Naive B cell (primary cell): Measurements from ENCODE around the gene PHC2. TPM values are rescaled to one million over a fixed set of nuclear protein-coding genes. Genes with fewer than 3 reads are reported as not detected.

ENCODE experiments used
- ATAC-seq, 2 donors: fragments of 150-1000 bp; cut with Tn5 transposase; 2 replicates each; pipeline ENCODE4 v1.10.0; 2021; ENCODE audit warnings: low read depth in 2 of 2, mild to moderate bottlenecking in 2 of 2, moderate library complexity in 2 of 2
- DNase-seq: peaks from one replicate; pipeline ENCODE4 v3.0.0; 2022
- H3K27ac Mint-ChIP-seq, 6 donors: one replicate each; pipeline ENCODE4 v1.8.0; 2020 to 2022; ENCODE audit warnings: mild to moderate bottlenecking in 6 of 6, mixed read lengths in 6 of 6, moderate library complexity in 5 of 6, inconsistent platforms in 2 of 6
- H3K27me3 Mint-ChIP-seq, 3 donors: one replicate each; pipeline ENCODE4 v1.8.0; 2021 to 2022; ENCODE audit warnings: mixed read lengths in 3 of 3, mild to moderate bottlenecking in 1 of 3
- H3K36me3 Mint-ChIP-seq, 2 donors: one replicate each; pipeline ENCODE4 v1.8.0; 2020 to 2022; ENCODE audit warnings: mixed read lengths in 2 of 2, inconsistent platforms in 1 of 2, mild to moderate bottlenecking in 1 of 2
- H3K4me1 Mint-ChIP-seq, 3 donors: one replicate each; pipeline ENCODE4 v1.8.0; 2020 to 2022; ENCODE audit warnings: mixed read lengths in 3 of 3, inconsistent platforms in 1 of 3, mild to moderate bottlenecking in 1 of 3, moderate library complexity in 1 of 3
- H3K4me3 Mint-ChIP-seq, 8 donors: one replicate each; pipeline ENCODE4 v1.8.0; 2020 to 2022; ENCODE audit warnings: mild to moderate bottlenecking in 8 of 8, mixed read lengths in 8 of 8, moderate library complexity in 8 of 8, inconsistent platforms in 2 of 8
- H3K9me3 Mint-ChIP-seq, 7 donors: one replicate each; pipeline ENCODE4 v1.8.0; 2020 to 2022; ENCODE audit warnings: mixed read lengths in 7 of 7, mild to moderate bottlenecking in 5 of 7, inconsistent platforms in 2 of 7, moderate library complexity in 1 of 7
- polyA plus RNA-seq, 6 donors: library from polyadenylated mRNA; unstranded; fragments of 300-500 nt; fragmentation: Illumina TruSeq; gene quantifications; one replicate each; pipeline ENCODE4 v1.2.3, GENCODE V29; 2021; ENCODE audit warnings: low read depth in 6 of 6

The PHC2 gene
- polyA plus RNA-seq, 6 donors from 2014 or later, result 13.0 to 30.6 (median 20.3) TPM

GRCh38 chr1:33364565-33364918, 66.4 kb downstream of the PHC2 start:
- ATAC-seq (no peak), DNase-seq (no peak)
- Mint-ChIP-seq H3K4me1 (peaks cover 0 to 4% (median 4%) of the 10 kb centered on the region in 3 donors), H3K4me3 (no peak overlapping the region), H3K9me3 (no peaks in the 10 kb centered on the region), H3K36me3 (no peaks in the 10 kb centered on the region), H3K27ac (no peak overlapping the region), H3K27me3 (peaks cover 7 to 22% (median 19%) of the 10 kb centered on the region in 3 donors)

- H3K27ac Mint-ChIP-seq, result no peak overlapping the region
- no peak for ATAC-seq
These were observed 67.4 kb downstream of the PHC2 start for GRCh38 chr1:33363470-33363861.

GRCh38 chr1:33363021-33363420, 67.9 kb downstream of the PHC2 start:
- Mint-ChIP-seq H3K27ac (no peak overlapping the region), H3K36me3 (no peaks in the 10 kb centered on the region), H3K27me3 (peaks cover 7 to 14% (median 13%) of the 10 kb centered on the region in 3 donors), H3K4me1 (peaks cover 0 to 4% (median 4%) of the 10 kb centered on the region in 3 donors), H3K9me3 (no peaks in the 10 kb centered on the region), H3K4me3 (no peak overlapping the region)
- DNase-seq (no peak), ATAC-seq (no peak)

More at GRCh38 chr1:33363470-33363861, 67.4 kb downstream of the PHC2 start:
- DNase-seq, result no peak
- Mint-ChIP-seq H3K9me3 (no peaks in the 10 kb centered on the region), H3K4me1 (peaks cover 0 to 4% (median 4%) of the 10 kb centered on the region in 3 donors), H3K4me3 (no peak overlapping the region), H3K27me3 (peaks cover 7 to 14% (median 13%) of the 10 kb centered on the region in 3 donors), H3K36me3 (no peaks in the 10 kb centered on the region)

GRCh38 chr1:33361532-33362235, 69.2 kb downstream of the PHC2 start:
- Mint-ChIP-seq H3K27ac (peak overlapping the region in 3 of 6 donors; percentile 36 to 83 (median 52)), H3K4me1 (peaks cover 0 to 4% (median 4%) of the 10 kb centered on the region in 3 donors), H3K27me3 (peaks cover under 1 to 8% (median 3%) of the 10 kb centered on the region in 3 donors), H3K9me3 (no peaks in the 10 kb centered on the region), H3K4me3 (no peak overlapping the region), H3K36me3 (no peaks in the 10 kb centered on the region)
- DNase-seq (no peak), ATAC-seq (no peak)

GRCh38 chr1:33360367-33360766, 70.5 kb downstream of the PHC2 start:
- Mint-ChIP-seq H3K27me3 (peaks cover 0 to 8% (median 3%) of the 10 kb centered on the region in 3 donors), H3K36me3 (no peaks in the 10 kb centered on the region), H3K4me3 (no peak overlapping the region), H3K4me1 (peaks cover 0 to 4% (median 4%) of the 10 kb centered on the region in 3 donors), H3K9me3 (no peaks in the 10 kb centered on the region), H3K27ac (no peak overlapping the region)
- ATAC-seq (no peak), DNase-seq (no peak)

GRCh38 chr1:33359931-33360330, 71.0 kb downstream of the PHC2 start:
- Mint-ChIP-seq H3K4me1 (peaks cover 0 to 4% (median 4%) of the 10 kb centered on the region in 3 donors), H3K36me3 (no peaks in the 10 kb centered on the region), H3K4me3 (no peak overlapping the region), H3K27me3 (peaks cover 0 to 8% (median 2%) of the 10 kb centered on the region in 3 donors), H3K27ac (no peak overlapping the region), H3K9me3 (no peaks in the 10 kb centered on the region)
- DNase-seq (no peak), ATAC-seq (no peak)

- Mint-ChIP-seq H3K4me3 (no peak overlapping the region), H3K27ac (no peak overlapping the region), H3K27me3 (peaks cover 0 to under 1% (median 0%) of the 10 kb centered on the region in 3 donors), H3K9me3 (no peaks in the 10 kb centered on the region), H3K4me1 (peaks cover 0 to 4% (median 0%) of the 10 kb centered on the region in 3 donors), H3K36me3 (no peaks in the 10 kb centered on the region)
- ATAC-seq (no peak), DNase-seq (no peak)
These were observed 71.9 kb downstream of the PHC2 start for GRCh38 chr1:33358795-33359503.

GRCh38 chr1:33358114-33358794, 72.6 kb downstream of the PHC2 start:
- DNase-seq, result no peak
- ATAC-seq, result no peak
- Mint-ChIP-seq H3K4me1 (peaks cover 0 to 4% (median 0%) of the 10 kb centered on the region in 3 donors), H3K27me3 (no peaks in the 10 kb centered on the region), H3K9me3 (no peaks in the 10 kb centered on the region), H3K36me3 (no peaks in the 10 kb centered on the region), H3K27ac (no peak overlapping the region), H3K4me3 (peak overlapping the region in 1 of 8 donors; percentile 69)

- ATAC-seq (no peak), DNase-seq (no peak)
- Mint-ChIP-seq H3K4me1 (peaks cover 0 to 4% (median 0%) of the 10 kb centered on the region in 3 donors), H3K27me3 (no peaks in the 10 kb centered on the region), H3K9me3 (no peaks in the 10 kb centered on the region), H3K4me3 (no peak overlapping the region), H3K36me3 (no peaks in the 10 kb centered on the region), H3K27ac (no peak overlapping the region)
These were observed 73.8 kb downstream of the PHC2 start for GRCh38 chr1:33357099-33357498.

GRCh38 chr1:33354707-33355316, 76.1 kb downstream of the PHC2 start:
- no peak overlapping the region for H3K4me3 Mint-ChIP-seq
- no peaks in the 10 kb centered on the region for H3K36me3 Mint-ChIP-seq
- no peak for DNase-seq
- H3K27ac Mint-ChIP-seq, result peak overlapping the region in 1 of 6 donors; percentile 43
- no peaks in the 10 kb centered on the region for H3K27me3 Mint-ChIP-seq
- H3K4me1 Mint-ChIP-seq, result peaks cover 9 to 13% (median 11%) of the 10 kb centered on the region in 3 donors
- no peaks in the 10 kb centered on the region for H3K9me3 Mint-ChIP-seq
- ATAC-seq, result no peak

- no peaks in the 10 kb centered on the region for H3K9me3 Mint-ChIP-seq
- no peaks in the 10 kb centered on the region for H3K36me3 Mint-ChIP-seq
- ATAC-seq (no peak), DNase-seq (no peak)
- H3K27ac Mint-ChIP-seq, result no peak overlapping the region
- peaks cover 14 to 18% (median 16%) of the 10 kb centered on the region in 3 donors for H3K4me1 Mint-ChIP-seq
- no peaks in the 10 kb centered on the region for H3K27me3 Mint-ChIP-seq
- H3K4me3 Mint-ChIP-seq, result no peak overlapping the region
These were observed 77.4 kb downstream of the PHC2 start for GRCh38 chr1:33353531-33353930.

GRCh38 chr1:33351281-33351660, 79.6 kb downstream of the PHC2 start:
- Mint-ChIP-seq H3K27ac (peak overlapping the region in 1 of 6 donors; percentile 17), H3K4me1 (peaks cover 33 to 37% (median 33%) of the 10 kb centered on the region in 3 donors), H3K36me3 (no peaks in the 10 kb centered on the region), H3K27me3 (no peaks in the 10 kb centered on the region), H3K4me3 (peak overlapping the region in 6 of 8 donors; percentile 10 to 97 (median 73)), H3K9me3 (no peaks in the 10 kb centered on the region)
- ATAC-seq (no peak), DNase-seq (no peak)

GRCh38 chr1:33350611-33351280, 80.1 kb downstream of the PHC2 start:
- ATAC-seq, result no peak

More at GRCh38 chr1:33350611-33351280, 80.1 kb downstream of the PHC2 start:
- Mint-ChIP-seq H3K4me3 (peak overlapping the region; percentile 90 to 97 (median 94)), H3K36me3 (no peaks in the 10 kb centered on the region), H3K9me3 (no peaks in the 10 kb centered on the region), H3K27ac (peak overlapping the region; percentile 4 to 98 (median 97)), H3K27me3 (no peaks in the 10 kb centered on the region), H3K4me1 (peaks cover 33 to 38% (median 33%) of the 10 kb centered on the region in 3 donors)
- DNase-seq, result no peak
